Parietal lobe (tissue), 2 donors: ENCODE data around the gene TMEM245. TPM values are rescaled to one million over a fixed set of nuclear protein-coding genes. Genes with fewer than 3 reads are reported as not detected.

Source experiments
- small RNA-seq: library from RNA; depleted of rRNA; stranded (forward); fragments of <200 nt; gene quantifications from one replicate; pipeline ENCODE3, GENCODE V24; 2014; ENCODE audit warnings: low replicate concordance
- total RNA-seq: library from RNA; depleted of rRNA; stranded (reverse); fragments of >200 nt; gene quantifications from one replicate; pipeline ENCODE4 v1.2.3, GENCODE V29; 2014

Gene TMEM245
- total RNA-seq: 91.7 TPM

GRCh38 chr9:109119439-109120203 lies at the start of gene TMEM245:
Gene TMEM245 (minus strand): TSS chr9:109119947. CDS start chr9:109119913, 34 bp downstream.

GRCh38 chr9:109166771-109167601 lies 47.2 kb upstream of the TMEM245 start, which contains the start of gene FRRS1L:
Gene FRRS1L (minus strand): TSS chr9:109167249. CDS start chr9:109167138, 111 bp downstream.

GRCh38 chr9:109012876-109013678 lies 106.7 kb downstream of the TMEM245 start, which contains the start of gene CTNNAL1:
Gene CTNNAL1 (minus strand): TSS chr9:109013499. CDS start chr9:109013442, 57 bp downstream.

Small RNA genes lying within 50 kb of the gene (small RNA-seq; reads per million reads assigned to genes)
- gene MIR32 (5.1 reads per million, percentile 87 among the genes with 10 or more reads in this experiment), gene RF00019 (not detected)

Other genes with a start within 250 kb of the TMEM245 start
- gene ELP1, start 185.8 kb downstream of the TMEM245 start, total RNA-seq: 68.2 TPM
- gene ABITRAM, start 185.5 kb downstream of the TMEM245 start, total RNA-seq: 11.0 TPM
- 14.7 TPM for gene CTNNAL1, start 106.4 kb downstream of the TMEM245 start, total RNA-seq
- 85.4 TPM for gene FRRS1L, start 47.3 kb upstream of the TMEM245 start, total RNA-seq
- 3.4 TPM for gene EPB41L4B, start 201.1 kb upstream of the TMEM245 start, total RNA-seq